ENCODE results near the gene SLC66A3.

GRCh38 chr2:11179899-11180298, 24.6 kb downstream of the SLC66A3 start:
- TF ChIP-seq EZH2 (IDR thresholded peaks at IDR 0.05) (no peak), POLR2AphosphoS5 (IDR thresholded peaks at IDR 0.05; ENCODE audit: borderline replicate concordance, low read depth, low read length) (no peak), FOXP2 (optimal IDR thresholded peaks at IDR 0.05; ENCODE audit: control extremely low read depth, extremely low read length, insufficient read depth) (no peak)

All from SK-N-MC (cell line).